Urothelium cell line (cell line): ENCODE results near the gene CXCR6.

ENCODE experiments used
- DNase-seq: peaks from one replicate; pipeline ENCODE4 v3.0.0; 2011; ENCODE audit warnings: low spot score, mixed read lengths
- FAIRE-seq: peaks from 2 replicates; lab custom pipeline; 2011; peaks lifted over from hg19 to GRCh38; lab: Jason Lieb, UNC

CXCR6 gene

DNA sequence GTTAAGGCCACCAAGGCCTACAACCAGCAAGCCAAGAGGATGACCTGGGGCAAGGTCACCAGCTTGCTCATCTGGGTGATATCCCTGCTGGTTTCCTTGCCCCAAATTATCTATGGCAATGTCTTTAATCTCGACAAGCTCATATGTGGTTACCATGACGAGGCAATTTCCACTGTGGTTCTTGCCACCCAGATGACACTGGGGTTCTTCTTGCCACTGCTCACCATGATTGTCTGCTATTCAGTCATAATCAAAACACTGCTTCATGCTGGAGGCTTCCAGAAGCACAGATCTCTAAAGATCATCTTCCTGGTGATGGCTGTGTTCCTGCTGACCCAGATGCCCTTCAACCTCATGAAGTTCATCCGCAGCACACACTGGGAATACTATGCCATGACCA lies 3.6 kb downstream of the CXCR6 start:
- no peak for FAIRE-seq
- no peak for DNase-seq

DNA sequence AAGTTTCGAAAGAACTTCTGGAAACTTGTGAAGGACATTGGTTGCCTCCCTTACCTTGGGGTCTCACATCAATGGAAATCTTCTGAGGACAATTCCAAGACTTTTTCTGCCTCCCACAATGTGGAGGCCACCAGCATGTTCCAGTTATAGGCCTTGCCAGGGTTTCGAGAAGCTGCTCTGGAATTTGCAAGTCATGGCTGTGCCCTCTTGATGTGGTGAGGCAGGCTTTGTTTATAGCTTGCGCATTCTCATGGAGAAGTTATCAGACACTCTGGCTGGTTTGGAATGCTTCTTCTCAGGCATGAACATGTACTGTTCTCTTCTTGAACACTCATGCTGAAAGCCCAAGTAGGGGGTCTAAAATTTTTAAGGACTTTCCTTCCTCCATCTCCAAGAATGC lies 4.1 kb downstream of the CXCR6 start:
- DNase-seq: no peak

DNA sequence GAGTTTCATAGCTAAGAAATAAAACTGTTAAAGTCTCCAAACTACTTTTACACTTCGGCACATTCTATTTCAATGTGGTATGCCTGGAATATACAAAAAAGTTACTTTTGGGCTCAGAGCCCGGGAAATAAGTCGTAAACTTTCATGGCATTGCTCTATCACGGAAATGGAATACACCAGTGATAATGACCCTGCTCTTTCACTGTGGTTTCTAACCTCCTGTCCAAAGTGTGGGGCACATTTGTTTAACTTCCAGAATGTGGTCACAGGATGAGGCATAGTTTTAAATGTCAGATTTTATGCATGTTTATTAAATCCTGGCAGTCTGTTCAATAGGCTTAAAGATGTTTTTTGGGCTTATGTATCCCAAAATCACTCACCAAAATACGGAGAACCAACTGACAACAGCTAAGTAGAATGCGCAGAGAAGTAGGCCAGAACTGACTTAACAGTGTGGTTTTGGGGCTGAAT lies 5.1 kb downstream of the CXCR6 start:
- FAIRE-seq (no peak), DNase-seq (no peak)

More for the DNA sequence above, 4.1 kb downstream of the CXCR6 start:
- no peak for FAIRE-seq

DNA sequence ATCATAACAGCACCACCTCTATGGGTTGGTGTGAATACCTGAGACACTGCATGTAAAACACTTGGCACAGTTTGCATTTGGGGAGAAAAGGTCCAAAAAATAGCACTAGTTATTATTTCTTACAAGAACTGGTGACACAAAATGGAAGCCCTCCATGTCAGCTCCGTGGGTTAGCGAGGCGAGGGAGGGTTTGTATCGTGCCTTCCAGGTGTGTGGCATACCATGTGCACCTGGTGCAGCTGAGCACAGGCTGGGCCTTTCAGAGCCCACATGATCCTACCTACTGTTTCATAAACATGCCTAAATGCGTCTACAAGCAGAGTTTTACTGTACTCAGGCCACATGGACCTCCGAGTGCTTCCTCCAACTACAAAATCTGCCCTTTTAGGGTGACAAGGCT lies 5.6 kb downstream of the CXCR6 start:
- FAIRE-seq: no peak
- DNase-seq: no peak

DNA sequence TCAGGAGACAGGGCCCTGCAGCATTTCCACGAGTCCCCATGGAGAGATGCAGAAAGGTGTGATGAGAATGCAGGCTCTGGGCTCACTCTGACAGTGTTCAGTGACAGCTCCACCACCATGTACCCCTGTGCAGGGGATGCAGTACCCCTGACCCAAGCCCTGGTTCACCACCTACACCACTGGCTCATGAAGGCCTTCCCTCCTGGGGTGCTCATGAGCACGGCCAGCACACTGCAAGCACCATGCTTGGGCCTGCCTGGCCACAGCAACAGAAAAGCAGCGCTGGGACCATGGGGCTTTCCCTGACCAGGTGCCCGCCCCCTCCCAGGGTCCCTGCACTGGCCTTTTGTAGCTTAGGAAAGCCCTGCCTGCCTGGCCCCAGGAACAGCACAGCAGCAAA lies 6.2 kb downstream of the CXCR6 start:
- no peak for FAIRE-seq
- no peak for DNase-seq

DNA sequence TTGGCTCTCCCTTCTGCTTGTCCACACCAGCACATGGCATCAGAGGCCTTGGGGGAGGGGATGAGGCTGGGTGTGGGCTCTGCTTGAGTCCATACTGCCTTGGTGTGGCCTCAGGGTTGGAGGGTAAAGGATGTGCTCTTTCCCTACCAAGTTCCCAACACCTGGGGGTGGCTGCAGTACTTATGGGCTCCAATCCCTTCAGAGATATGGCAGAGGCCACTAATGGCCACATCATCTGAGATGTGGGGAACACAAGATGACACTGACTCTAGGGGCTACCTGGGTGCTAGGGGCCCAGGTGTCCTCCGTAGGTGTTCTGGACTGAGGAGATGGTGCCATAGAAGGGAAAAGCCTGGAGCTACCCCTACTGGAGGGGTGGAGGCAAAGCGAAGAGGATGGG lies 6.9 kb downstream of the CXCR6 start:
- FAIRE-seq (no peak), DNase-seq (no peak)

DNA sequence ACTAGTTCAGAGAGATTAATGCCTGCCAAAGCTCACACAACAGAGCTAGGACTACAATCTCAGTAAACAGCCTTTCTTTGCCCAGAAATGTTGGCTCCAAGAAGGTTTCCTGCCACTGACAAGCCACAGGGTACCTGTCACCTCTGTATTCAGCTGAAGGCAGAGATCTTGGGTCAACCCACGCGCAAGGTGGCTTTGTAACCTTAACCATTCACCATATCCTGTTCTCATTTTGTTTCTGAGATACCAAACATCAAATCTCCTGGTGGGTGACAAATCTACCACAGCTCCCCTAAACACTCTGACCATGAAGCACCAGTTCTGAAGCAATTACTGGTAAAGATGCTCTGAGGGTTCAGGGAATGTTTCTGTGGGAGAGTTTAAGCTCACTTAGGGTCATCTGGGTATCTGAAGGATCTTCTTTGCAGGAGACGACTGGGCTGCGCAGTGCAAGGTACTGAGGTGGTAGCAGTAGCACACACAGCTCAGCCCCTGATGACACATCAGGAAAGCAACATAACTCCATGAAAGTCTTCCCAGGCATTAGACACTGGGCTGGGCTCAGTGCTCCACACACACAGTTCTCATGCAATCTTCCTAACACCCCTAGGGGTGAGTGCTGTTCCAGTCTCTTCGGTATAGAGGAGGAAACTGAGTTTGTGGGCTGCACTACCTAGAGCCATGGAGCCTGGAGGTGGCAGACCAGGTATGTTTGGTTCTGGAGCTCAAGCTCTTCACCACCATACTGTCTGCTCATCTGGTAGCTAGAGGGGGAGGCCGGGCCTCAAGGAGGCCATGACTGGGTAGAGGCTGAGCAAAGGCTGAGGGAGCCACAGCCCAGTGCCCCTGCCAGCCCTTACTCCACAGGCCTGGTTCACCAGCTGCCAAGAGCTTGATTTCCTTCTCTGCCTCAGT lies 7.7 kb downstream of the CXCR6 start:
- DNase-seq (no peak), FAIRE-seq (no peak)

DNA sequence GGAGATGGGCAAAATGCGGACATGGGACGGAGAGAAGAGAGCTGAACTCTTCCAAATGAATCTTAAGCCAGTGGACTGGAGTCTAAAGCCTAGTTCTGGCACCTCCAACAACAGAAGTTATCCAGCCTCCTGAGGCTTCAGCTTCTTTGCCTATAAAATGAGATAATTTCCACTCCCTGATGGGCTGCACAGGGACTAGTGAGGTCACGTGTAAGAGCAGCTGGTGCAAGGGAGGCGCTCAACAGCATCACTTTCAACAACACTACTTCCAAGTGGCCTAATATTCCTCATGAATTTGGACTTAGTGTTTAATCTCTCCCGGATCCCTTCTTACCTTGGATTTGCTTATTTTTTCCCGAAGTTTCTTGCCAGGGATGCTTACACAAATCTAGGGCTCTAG lies 8.7 kb downstream of the CXCR6 start:
- no peak for FAIRE-seq
- DNase-seq: no peak

DNA sequence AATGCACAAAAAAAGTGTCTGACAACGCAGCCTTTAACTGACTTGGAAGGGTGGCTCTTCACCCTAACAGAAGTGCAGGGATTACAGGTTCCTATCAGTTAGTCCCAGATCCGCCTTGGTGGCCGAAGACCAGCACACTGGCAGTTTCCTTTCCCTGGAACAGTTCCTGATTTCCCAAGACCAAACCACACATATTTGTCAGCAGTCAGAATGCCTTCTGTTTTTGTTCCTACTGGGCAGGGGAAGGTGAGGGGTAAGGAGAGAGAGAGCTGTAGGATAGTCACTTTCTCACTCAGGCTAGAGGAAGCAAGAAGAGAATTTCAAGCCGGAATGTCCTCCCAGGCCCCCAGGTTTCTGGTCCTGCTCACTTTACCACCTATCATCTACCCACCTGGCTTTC lies 9.2 kb downstream of the CXCR6 start:
- no peak for FAIRE-seq
- no peak for DNase-seq

DNA sequence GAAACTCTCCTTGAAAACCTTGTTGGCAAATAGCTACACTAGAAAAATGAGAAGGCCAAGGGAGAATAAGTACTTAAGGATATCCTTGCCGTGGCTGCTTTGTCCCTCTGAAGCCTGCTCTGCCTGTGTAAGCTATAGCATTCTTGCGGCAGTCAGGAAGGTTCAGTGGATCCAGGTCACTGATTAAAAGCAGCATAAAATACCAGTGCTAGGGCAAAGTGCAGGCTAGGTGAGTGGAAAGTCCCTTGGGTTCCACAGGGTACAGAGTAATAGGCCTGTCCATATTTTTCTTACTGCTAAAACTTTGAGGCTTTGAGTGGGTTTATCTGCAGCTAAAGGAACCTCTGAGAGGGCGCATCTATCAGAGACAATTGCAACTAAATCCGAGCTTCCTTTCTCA lies 10.3 kb downstream of the CXCR6 start:
- FAIRE-seq: no peak
- no peak for DNase-seq

DNA sequence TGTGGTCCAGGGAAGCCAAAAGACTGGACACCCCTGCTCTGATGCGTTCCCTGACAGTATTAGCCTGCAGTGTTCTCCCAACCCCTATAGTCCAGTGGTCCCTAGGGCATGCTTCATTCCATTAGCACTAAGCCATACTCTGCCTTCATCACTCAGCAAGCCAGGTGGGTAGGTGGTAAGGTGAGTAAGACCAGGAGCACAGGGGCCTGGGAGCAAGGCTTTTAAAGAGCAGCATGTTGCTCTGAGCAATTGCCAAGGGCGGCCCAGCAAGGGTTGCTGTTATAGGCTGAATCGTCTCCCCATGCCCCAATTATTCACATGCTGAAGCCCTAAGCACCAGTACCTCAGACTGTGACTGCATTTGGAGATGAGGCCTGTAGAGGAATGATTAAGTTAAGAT lies 11.0 kb downstream of the CXCR6 start:
- DNase-seq (no peak), FAIRE-seq (no peak)

DNA sequence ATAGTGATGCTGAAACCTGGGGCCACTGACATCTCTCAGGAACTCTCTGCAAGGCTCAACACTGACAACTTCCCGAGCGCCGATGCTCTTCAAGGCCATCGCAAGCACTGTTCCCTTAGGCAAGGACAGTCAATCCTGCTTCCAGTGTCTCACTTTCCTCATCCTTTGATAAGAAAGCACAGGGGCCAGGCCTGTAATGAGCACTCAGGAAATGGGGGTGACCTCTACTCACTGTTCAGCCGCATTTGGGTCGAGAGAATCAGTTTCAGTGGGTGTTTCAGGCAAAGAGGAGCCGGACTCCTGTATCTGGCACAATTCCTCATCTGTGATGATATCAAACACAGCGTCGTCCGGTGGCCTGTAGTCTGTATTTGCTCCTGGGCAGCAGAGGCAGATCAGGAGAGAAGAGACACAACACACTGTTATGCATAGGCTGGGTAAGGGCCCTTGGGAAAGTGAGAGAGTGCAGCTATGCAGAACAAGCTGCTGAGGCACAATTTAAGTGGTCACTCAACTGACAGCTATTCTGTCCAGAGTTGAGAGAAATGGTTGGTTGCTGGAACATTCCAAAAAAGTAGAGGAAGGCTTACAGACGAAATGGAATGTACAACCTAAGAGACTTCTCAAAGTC lies 11.9 kb downstream of the CXCR6 start:
- DNase-seq (no peak), FAIRE-seq (no peak)

DNA sequence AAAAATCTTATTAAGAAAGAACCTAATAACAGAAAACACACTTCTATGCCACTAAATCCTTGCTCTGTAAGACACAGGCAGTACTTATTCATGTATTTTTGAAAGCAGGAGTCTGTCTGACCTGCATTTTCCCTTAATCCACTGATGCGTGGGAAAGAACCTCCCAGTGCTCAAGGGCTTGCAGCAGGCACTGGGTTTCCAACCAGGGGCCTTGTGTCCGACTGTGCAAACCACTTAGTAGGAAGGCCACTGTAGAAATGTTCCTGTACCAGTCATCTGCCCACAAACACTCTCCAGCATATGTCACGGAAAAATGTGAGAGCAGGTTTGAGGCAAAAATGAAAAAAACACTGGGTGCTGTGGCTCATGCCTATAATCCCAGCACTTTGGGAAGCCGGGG lies 12.4 kb downstream of the CXCR6 start:
- DNase-seq (no peak), FAIRE-seq (no peak)

DNA sequence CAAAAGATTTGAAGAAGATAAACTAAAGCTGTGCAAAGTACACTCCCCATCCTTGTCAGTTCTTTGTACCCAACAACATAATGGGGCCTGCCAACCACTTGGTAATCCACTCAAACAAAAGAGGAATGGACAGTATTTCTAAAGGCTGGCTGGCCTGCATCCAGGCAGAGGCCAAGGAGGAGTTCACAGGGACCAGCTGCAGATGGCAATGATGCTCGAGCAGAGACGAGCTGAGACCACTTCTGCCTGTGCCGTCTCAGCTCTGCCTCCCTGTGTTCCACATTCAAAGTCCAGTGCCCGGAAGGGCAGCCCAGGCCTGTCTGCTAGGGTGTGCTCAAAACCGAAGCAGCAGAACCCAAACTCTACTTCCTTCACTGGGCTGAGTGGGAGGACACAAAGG lies 14.3 kb downstream of the CXCR6 start:
- DNase-seq (no peak), FAIRE-seq (no peak)

DNA sequence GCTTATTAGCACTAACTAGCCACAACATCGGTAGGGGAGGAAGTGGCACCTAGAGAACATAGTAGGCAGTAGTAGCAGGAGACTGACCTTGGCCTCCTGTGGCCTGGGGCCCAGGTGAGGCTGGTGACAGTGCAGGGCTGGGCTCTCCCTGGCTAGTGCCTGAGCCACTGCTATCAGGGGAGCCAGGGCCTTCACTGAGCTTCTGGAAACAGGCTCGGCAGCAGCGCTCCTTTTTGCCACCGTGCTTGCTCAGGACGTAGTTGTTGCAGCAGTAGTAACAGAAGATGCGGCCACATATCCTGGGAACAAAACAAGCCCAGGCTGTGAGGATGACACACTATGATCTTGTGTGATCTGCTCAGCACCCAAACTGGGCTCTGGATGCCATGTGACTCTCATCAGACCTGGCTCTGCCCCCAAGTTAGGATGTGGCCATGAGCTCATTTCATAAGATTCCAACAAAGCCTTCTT lies 15.1 kb downstream of the CXCR6 start:
- FAIRE-seq: no peak
- no peak for DNase-seq

DNA sequence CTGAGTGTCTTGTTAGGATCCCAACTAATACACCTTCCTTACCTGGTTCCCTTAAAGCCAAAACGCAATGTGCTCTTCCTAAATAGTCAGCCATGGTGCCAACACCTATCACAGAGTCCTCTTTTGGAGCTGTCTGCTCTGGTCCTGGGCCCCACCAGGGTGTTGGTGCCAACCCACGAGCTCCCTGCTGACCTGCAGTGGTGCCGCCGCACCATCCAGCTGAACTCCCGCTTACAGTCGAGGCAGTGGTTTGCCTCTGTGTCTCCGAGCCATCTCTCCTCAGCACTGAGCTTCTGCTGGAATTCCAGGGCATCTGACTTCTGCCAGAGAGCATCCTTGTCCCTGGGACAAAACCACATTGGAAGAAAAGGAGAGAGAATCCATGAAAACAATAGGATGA lies 15.9 kb downstream of the CXCR6 start:
- DNase-seq (no peak), FAIRE-seq (no peak)

DNA sequence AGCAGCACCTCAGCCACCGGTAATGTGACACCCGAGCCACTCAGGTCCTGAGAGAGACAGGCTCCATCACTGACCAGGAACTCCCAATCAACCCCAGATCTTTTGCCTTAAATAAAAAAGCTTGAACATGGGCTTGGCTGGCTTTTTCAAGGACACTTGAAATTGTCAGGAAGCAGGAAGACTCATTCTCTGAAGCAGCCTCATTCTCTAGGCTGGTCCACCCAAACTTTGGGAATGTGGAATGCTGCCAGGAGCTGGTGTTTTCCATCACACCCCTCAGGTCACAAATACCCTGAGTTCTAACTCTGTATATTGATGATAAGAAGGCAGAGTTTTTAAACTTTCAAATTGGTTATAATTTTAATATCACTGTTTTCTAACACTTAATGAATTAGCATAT lies 17.0 kb downstream of the CXCR6 start:
- FAIRE-seq (no peak), DNase-seq (no peak)

DNA sequence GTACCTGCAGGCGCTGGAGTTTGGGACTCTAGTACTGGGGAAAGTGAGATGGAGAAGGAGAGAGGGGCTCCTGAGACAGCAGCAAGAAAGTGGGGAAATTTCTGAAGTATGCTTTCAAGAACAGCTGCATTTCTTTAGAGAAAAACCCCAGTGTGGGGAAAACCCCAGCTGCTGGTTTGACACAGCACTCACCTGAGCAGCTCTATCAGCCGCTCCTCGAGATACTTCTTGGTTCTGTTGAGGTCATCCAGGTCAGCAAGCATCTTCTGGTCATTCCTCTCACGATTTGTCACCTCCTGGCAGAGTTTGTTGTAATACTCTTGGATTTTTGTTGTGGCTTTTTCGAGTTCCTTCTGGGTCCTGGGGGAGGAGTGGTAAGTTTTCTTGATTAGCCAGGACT lies 18.8 kb downstream of the CXCR6 start:
- no peak for DNase-seq
- no peak for FAIRE-seq

DNA sequence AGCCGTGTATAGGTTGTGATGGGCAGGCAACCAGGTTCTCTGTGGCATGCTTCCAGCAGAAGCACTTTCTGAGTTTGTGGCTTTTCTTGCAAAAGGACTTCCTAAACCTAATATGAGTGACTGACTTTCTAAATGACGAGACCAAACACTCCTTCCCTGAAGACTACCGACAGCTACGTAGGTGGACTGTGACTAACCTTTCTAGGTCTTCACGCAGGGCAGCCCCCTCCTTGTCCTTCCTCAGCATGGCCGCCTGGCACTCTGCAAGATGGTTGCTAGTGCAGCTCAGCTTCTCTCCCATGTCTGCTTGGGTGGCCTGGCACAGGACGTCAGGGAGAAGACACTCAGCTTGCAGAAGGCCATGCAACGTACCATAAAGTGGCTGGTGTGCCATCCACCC lies 20.9 kb downstream of the CXCR6 start:
- FAIRE-seq (no peak), DNase-seq (no peak)

DNA sequence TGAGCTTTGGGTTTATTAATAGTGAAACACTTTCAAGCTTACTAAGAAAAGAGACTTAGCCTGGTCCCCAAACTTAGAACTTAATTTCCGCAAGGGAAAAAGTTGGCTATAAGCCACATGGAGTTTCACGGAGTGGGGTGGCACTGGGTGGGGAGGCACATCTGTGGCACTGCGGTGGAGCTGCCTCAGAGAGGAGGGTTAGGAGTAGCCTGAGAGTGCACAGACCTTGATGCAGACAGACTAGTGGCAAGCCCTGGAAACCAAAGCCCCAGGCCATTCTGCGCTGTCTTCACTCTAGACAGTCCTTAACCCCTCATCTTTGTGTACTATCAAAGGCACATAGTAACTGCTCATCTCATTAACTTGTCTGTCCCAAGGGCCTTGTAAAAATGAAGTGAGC lies 22.0 kb downstream of the CXCR6 start:
- DNase-seq: no peak
- no peak for FAIRE-seq

DNA sequence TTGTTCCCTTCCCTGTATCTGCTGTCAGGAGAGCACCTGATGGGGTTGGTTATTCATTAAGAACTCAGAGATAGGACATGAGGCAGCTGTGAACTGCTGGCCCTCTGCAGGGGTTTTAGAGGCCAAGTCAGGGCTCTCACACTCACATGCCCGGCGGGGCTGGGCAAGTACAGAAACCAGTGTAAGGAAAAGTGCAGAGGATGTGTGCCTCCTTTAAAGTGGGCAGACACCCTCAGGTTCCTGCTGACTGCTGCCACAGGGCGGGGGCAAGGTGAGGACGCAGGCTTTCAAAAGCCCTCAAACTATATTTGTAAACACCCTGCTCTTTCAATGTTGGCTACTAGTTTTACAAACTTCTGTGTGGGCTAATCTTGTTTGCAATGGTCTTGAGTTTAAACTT lies 22.4 kb downstream of the CXCR6 start:
- FAIRE-seq (no peak), DNase-seq (no peak)

DNA sequence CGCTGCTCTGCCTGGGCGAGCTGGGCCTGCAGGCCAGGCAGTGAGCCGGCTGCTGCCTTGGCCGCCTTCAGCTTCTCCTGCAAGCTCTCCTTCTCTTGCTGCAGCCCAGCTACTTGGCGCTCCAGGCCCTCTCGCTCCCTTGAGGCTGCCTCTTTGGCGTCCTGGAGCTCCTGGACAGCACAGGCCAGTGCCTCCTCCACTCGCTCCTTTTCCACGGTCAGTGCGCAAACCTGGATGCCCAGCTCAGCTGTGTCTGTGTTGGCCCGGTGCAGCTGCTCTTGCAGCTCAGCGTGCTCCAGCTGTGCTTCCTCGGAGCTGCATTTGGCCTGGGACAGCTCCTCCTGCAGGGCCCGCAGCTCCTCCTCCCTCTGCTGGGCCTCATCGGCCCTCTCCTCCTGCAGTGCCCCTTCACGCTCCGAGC lies 23.1 kb downstream of the CXCR6 start:
- DNase-seq (no peak), FAIRE-seq (no peak)
